OCI-LY7 (cell line): ENCODE results near the gene OR1F1. TPM values are rescaled to one million over a fixed set of nuclear protein-coding genes. Genes with fewer than 3 reads are reported as not detected.
"Not testable (repeated sequence)": the region's sequence is repeated elsewhere in the genome, so short reads cannot be mapped to it uniquely, and the experiment has no call there.

ENCODE experiments used
- BruUV-seq: library from RNA; stranded (reverse); fragments of 400-500 nt; replicated peaks from 2 replicates; lab custom pipeline; 2021; lab: Mats Ljungman, UMichigan
- CTCF ChIA-PET: fragments of 300-600 bp; sonication (Branson Sonifier 250); formaldehyde crosslinking; loops from one replicate; lab custom pipeline; 2022; ENCODE audit warnings: antibody characterized with exemption; ENCODE audit not compliant: unreplicated experiment; lab: Charles Lee
- POLR2A ChIA-PET: fragments of 300-600 bp; sonication (Branson Sonifier 250); formaldehyde crosslinking; loops from one replicate; lab custom pipeline; 2022; ENCODE audit warnings: antibody characterized with exemption; lab: Charles Lee
- DNase-seq: peaks from one replicate; pipeline ENCODE4 v3.0.0-alpha.2; 2015; ENCODE audit warnings: low spot score
- H2AFZ ChIP-seq: fragments of 200-600 bp; sonication (generic), shearing (Covaris generic); 2 replicates; pipeline ENCODE4 v1.6.1; 2014; ENCODE audit warnings: mild to moderate bottlenecking, antibody characterized with exemption, low read length, moderate library complexity
- H3K27ac ChIP-seq: fragments of 200-600 bp; sonication (generic); 2 replicates; pipeline ENCODE4 v1.5.1; 2014; ENCODE audit warnings: mixed run types, low read depth, mild to moderate bottlenecking, moderate library complexity, low read length, inconsistent platforms; ENCODE audit not compliant: poor library complexity, severe bottlenecking
- H3K36me3 ChIP-seq: fragments of 200-600 bp; sonication (generic); 2 replicates; pipeline ENCODE4 v1.6.1; 2014; ENCODE audit warnings: mild to moderate bottlenecking, antibody characterized with exemption, low read length, moderate library complexity, mixed read lengths; ENCODE audit not compliant: insufficient read depth
- H3K4me1 ChIP-seq: fragments of 200-600 bp; sonication (generic); 2 replicates; pipeline ENCODE4 v1.5.1; 2014; ENCODE audit warnings: mild to moderate bottlenecking, low read length; ENCODE audit not compliant: insufficient read depth, poor library complexity, severe bottlenecking
- H3K4me2 ChIP-seq: fragments of 200-600 bp; sonication (generic); 2 replicates; pipeline ENCODE4 v1.6.1; 2014; ENCODE audit warnings: mild to moderate bottlenecking, low read length
- H3K4me3 ChIP-seq: fragments of 200-600 bp; sonication (generic); 2 replicates; pipeline ENCODE4 v1.5.1; 2014; ENCODE audit warnings: mild to moderate bottlenecking, low read depth, low read length; ENCODE audit not compliant: poor library complexity, severe bottlenecking
- H3K79me2 ChIP-seq: fragments of 200-600 bp; sonication (generic); 2 replicates; pipeline ENCODE4 v1.6.1; 2016; ENCODE audit warnings: low read depth, mild to moderate bottlenecking, low read length, moderate library complexity, mixed read lengths; ENCODE audit not compliant: insufficient read depth
- H3K9me2 ChIP-seq: fragments of 200-600 bp; sonication (generic); 2 replicates; pipeline ENCODE4 v1.6.1; 2016; ENCODE audit warnings: mild to moderate bottlenecking, low read length, mixed read lengths; ENCODE audit not compliant: insufficient read depth
- H3K9me3 ChIP-seq: fragments of 200-600 bp; sonication (generic); 2 replicates; pipeline ENCODE4 v1.6.1; 2014; ENCODE audit warnings: mild to moderate bottlenecking, mixed run types, low read length, mixed read lengths
- H4K20me1 ChIP-seq: fragments of 200-600 bp; sonication (generic); 2 replicates; pipeline ENCODE4 v1.6.1; 2014; ENCODE audit warnings: mild to moderate bottlenecking, antibody characterized with exemption, low read length, moderate library complexity, mixed read lengths; ENCODE audit not compliant: insufficient read depth
- CTCF ChIP-seq: fragments of 200-600 bp; sonication (generic); conservative IDR thresholded peaks from 2 replicates; pipeline ENCODE4 v1.5.1; 2014; ENCODE audit warnings: mild to moderate bottlenecking, antibody characterized with exemption, low read length, moderate library complexity, mixed read lengths
- EZH2phosphoT487 ChIP-seq: fragments of 200-600 bp; sonication (generic); IDR thresholded peaks from 2 replicates; pipeline ENCODE4 v1.6.1; 2018; ENCODE audit warnings: low read depth, borderline replicate concordance, mild to moderate bottlenecking, mixed run types, antibody characterized with exemption, low read length, moderate library complexity, mixed read lengths
- intact Hi-C: fragments of 100-400 bp; cut with micrococcal nuclease; formaldehyde crosslinking; loops from one replicate; pipeline ENCODE4 v1.10.0; 2022; ENCODE audit not compliant: unreplicated experiment
- total RNA-seq, 2 experiments: library from RNA; depleted of rRNA in 1 of 2; stranded (reverse); fragments of >200 nt in 1 of 2; shearing (Covaris generic) in 1 of 2; gene quantifications; 2 replicates each; pipeline ENCODE4 v1.2.3, GENCODE V29; 2014 to 2022

The OR1F1 gene
- total RNA-seq, 2 experiments from 2014 or later, result not detected

GRCh38 chr16:3193221-3194212, 5.5 kb downstream of the OR1F1 start:
- BruUV-seq, result no TSS peak
- Histone ChIP-seq H3K36me3 (no peaks in the 10 kb centered on the region), H3K9me3 (no peaks in the 10 kb centered on the region), H3K27ac (no peak overlapping the region), H3K79me2 (no peaks in the 10 kb centered on the region), H4K20me1 (no peaks in the 10 kb centered on the region), H3K4me2 (no peak overlapping the region), H2AFZ (no peak overlapping the region), H3K4me3 (no peak overlapping the region), H3K9me2 (no peaks in the 10 kb centered on the region), H3K4me1 (no peaks in the 10 kb centered on the region)
- intact Hi-C loops, result no loop called here
- CTCF ChIA-PET, result no interaction called here
- TF ChIP-seq EZH2phosphoT487 (no peak), CTCF (no peak)
- POLR2A ChIA-PET, result no interaction called here
- no peak for DNase-seq

- CTCF ChIA-PET, result no interaction called here
- Histone ChIP-seq H2AFZ (no peak overlapping the region), H3K9me2 (no peaks in the 10 kb centered on the region), H3K4me2 (no peak overlapping the region), H3K79me2 (no peaks in the 10 kb centered on the region), H3K4me1 (no peaks in the 10 kb centered on the region), H3K36me3 (no peaks in the 10 kb centered on the region), H3K4me3 (no peak overlapping the region), H3K9me3 (no peaks in the 10 kb centered on the region), H4K20me1 (no peaks in the 10 kb centered on the region), H3K27ac (no peak overlapping the region)
- no TSS peak for BruUV-seq
- intact Hi-C loops, result no loop called here
- TF ChIP-seq CTCF (no peak), EZH2phosphoT487 (no peak)
- POLR2A ChIA-PET, result no interaction called here
- DNase-seq, result no peak
Measured at GRCh38 chr16:3194792-3195191, 6.8 kb downstream of the OR1F1 start.

- no peaks in the 10 kb centered on the region for H3K79me2 ChIP-seq
- BruUV-seq, result no TSS peak
- H3K4me1 ChIP-seq, result no peaks in the 10 kb centered on the region
- no peak overlapping the region for H3K27ac ChIP-seq
- no peaks in the 10 kb centered on the region for H3K9me3 ChIP-seq
- no peaks in the 10 kb centered on the region for H3K36me3 ChIP-seq
- no peaks in the 10 kb centered on the region for H4K20me1 ChIP-seq
- H3K4me2 ChIP-seq, result no peak overlapping the region
- TF ChIP-seq CTCF (no peak), EZH2phosphoT487 (no peak)
- no peak for DNase-seq
- no peak overlapping the region for H3K4me3 ChIP-seq
- CTCF ChIA-PET, result no interaction called here
- no peaks in the 10 kb centered on the region for H3K9me2 ChIP-seq
- POLR2A ChIA-PET, result no interaction called here
- no peak overlapping the region for H2AFZ ChIP-seq
- intact Hi-C loops, result no loop called here
Measured at GRCh38 chr16:3195975-3196374, 8.0 kb downstream of the OR1F1 start.

GRCh38 chr16:3197694-3198333, 9.8 kb downstream of the OR1F1 start:
- H3K4me2 ChIP-seq, H4K20me1 ChIP-seq, H3K36me3 ChIP-seq, H3K4me3 ChIP-seq, DNase-seq, BruUV-seq, H2AFZ ChIP-seq, CTCF ChIA-PET, H3K9me2 ChIP-seq, H3K79me2 ChIP-seq, POLR2A ChIA-PET, intact Hi-C loops, H3K27ac ChIP-seq, H3K4me1 ChIP-seq, H3K9me3 ChIP-seq: not testable (repeated sequence)
